ENCODE results near the gene HCFC1. TPM values are rescaled to one million over a fixed set of nuclear protein-coding genes. Genes with fewer than 3 reads are reported as not detected.
A peak's percentile ranks its signal among the peaks of the same experiment; 100 is the strongest.

HCFC1 gene
- total RNA-seq, 1 experiment from 2014 or later = 22.6 TPM

DNA sequence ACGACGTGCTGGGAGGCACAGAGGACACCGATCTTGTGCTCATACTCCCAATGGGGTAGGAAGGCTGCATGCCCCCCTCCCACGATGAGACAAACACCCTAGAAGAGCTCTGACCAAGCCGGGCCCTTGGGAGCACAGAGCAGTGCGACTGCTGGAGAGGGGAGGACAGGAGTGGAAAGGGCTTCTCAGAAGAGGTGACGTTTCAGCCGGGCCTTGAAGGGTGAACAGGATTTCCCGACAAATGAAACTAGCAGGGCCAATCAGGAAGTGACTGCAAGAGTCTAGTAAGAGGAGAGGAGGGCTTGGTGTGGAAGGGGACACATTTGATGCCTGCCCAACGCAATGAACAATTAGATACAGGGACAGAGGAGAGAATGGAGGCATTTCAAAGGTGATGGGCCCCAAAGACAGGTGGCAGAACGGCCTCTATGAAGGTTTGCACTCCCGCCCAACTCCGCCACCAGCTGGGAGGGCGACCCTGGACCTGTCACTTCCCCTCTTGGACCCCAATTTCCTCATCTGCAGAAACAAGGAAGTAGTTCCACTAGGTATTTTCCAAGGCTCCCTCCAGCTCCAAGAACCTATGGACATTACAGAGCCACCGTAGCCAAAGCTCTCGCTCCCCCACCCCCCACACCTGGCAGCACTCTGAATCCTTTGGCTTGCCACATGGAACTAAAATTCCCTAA lies 3.9 kb downstream of the HCFC1 start:
- no peak for DNase-seq (ENCODE audit: low read depth, low spot score)
- in situ Hi-C loops (cut with HindIII; ENCODE audit: low pct_unique_long_range_greater_than_20kb, low sequenced_read_pairs) = no loop called here

DNA sequence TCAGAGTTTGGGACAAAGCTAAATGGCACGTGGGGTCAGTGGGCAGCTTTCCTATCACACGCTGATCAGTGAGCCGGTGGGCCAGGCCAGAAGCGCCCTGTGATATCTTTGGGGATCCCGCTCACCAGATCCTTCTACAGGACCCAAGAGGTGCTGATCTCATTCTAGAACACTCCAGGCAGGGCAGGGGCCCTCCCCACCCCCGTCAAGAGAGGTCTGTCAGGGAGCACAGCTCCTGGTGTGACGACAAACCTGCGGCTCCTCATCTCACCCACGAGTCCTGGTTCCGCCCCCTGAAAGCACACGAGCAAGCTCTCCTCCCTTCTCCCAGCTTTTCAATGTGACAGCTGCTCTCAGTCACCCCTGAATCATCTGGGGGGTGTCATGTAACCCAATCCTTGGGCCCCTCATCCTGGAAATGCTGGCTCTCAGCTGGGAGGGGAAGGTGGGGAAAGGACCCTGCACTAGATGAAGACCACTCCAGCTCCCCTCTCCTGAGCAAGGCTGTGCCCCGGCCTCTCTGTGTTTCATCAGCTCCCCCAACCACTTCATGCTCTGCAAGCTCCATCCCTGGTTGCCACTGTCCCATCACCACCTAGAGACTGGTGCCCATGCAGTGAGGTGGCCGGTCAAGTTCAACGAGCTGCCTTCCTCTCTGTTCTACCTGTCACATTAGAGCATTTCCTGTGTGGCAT lies 4.6 kb downstream of the HCFC1 start:
- in situ Hi-C loops (cut with HindIII; ENCODE audit: low pct_unique_long_range_greater_than_20kb, low sequenced_read_pairs) = no loop called here
- DNase-seq (ENCODE audit: low read depth, low spot score) = no peak

DNA sequence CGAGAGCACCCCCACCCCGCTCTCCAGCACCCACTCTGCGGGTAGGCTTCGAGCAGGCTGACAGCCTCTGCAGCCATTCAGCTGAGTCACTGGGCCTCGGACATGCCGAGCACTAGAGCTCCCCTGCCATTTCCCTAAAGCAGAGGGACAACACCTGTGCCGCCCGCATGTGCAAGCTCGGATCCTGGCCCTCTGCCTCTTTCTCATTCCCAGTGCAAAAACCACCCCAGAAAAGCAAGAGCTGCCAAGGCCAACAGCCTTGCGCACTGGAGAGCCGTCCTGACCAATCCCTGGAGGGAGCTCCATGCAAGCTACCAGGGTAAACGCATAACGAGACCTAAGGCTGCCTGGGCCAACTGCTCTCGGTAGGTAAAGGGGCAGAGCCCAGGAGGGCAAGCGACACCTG lies 5.3 kb downstream of the HCFC1 start:
- DNase-seq (ENCODE audit: low read depth, low spot score) = no peak
- in situ Hi-C loops (cut with HindIII; ENCODE audit: low pct_unique_long_range_greater_than_20kb, low sequenced_read_pairs) = no loop called here

DNA sequence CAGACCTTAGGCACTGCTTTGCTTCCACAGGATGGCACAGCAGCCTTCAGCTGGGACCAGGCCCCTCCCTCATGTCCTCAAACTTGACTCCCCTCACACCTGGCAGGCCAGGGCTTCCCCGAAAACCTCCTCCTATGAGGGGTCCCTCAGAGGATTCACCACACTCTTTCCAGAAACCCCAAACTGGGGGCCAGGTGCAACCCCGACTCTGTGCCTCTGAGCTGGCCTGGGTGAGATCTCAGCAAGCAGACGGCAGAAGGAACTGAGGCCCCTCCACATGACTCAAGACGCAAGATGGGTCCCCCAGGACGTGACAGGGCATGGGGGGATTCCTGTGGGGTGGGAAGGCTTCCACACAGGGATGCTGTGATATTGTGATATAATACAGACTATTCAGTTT lies 6.2 kb downstream of the HCFC1 start:
- DNase-seq (ENCODE audit: low read depth, low spot score) = no peak
- in situ Hi-C loops (cut with HindIII; ENCODE audit: low pct_unique_long_range_greater_than_20kb, low sequenced_read_pairs) = no loop called here

DNA sequence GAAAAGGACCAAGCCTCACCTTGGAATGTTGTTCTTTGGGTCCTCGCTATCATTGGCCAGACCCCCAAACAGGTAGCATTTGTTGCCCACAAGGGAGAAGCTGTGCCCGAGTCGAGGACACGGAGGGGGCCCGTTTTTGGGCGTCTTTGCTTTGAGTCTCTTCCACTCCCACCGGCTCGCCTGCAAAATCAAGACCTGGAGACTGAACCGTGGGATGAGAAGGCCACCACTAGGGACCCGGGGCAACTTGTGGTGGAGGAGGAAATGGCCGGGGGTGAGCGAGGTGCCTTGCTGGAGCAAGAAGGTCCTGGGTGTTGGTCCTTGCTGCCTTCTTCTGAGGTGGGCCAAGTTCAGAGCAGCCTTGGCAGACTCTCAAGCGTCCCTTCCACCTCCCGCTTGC lies 7.5 kb downstream of the HCFC1 start:
- no peak for DNase-seq (ENCODE audit: low read depth, low spot score)
- in situ Hi-C loops (cut with HindIII; ENCODE audit: low pct_unique_long_range_greater_than_20kb, low sequenced_read_pairs) = no loop called here

DNA sequence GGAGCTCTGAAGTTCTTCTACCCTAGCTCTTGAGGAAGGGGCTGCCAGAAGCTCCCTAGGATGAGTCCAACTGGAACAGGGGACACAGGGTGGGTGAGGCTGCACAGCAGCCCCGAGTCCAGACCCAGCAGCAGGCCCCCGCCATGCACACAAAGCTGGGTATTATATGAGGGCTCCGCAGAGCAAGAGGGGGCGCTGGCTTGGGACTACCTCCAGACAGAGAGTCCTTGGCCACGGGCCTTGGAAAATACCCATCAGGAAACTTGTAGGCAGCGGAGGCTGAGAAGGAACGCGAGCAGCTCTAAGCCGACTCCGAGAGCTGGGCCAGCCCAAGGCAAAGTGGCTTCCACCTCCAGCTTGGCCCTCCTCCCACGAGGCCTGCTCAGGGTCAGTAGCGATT lies 8.1 kb downstream of the HCFC1 start:
- no peak for DNase-seq (ENCODE audit: low read depth, low spot score)
- in situ Hi-C loops (cut with HindIII; ENCODE audit: low pct_unique_long_range_greater_than_20kb, low sequenced_read_pairs) = no loop called here

DNA sequence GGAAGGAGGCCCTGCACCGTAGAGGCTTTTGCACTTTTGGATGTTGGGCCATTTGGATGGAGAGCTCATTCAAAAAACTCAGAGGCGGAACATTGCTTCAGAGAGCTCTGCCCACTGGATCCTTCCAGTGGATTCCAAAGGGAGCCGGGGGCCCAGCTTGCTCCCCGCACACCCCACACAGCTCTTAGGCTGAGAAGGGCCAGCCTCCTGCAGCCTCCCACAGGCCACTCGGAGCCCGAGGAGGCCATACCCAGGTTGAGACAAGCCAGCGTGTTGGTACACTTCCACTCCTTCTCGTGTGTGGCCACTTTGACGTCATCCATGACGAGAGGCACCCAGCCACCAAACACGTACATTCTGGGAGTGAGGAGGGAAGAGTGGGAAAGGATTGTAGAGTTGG lies 10.3 kb downstream of the HCFC1 start:
- no peak for DNase-seq (ENCODE audit: low read depth, low spot score)
- in situ Hi-C loops (cut with HindIII; ENCODE audit: low pct_unique_long_range_greater_than_20kb, low sequenced_read_pairs) = no loop called here

DNA sequence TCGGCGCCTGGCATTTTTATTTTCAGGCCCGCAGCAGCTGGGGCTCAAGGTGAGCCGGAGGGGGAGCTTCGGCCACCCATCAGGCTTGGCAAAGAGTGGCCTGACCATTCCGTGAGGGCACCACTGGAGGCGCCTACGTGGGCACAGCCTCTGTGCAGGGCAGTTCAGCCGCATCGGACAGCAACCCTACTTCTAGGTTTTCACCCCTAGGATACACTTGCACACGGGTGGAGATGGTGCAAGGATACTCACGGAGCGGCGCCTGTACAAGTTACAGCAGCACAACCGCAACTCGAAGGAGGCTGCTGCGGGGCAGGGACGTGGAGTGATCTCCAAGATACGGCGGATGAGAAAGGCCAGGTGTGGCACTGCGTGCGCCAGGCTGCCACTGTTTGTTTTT lies 10.8 kb downstream of the HCFC1 start:
- no peak for DNase-seq (ENCODE audit: low read depth, low spot score)
- in situ Hi-C loops (cut with HindIII; ENCODE audit: low pct_unique_long_range_greater_than_20kb, low sequenced_read_pairs) = no loop called here

DNA sequence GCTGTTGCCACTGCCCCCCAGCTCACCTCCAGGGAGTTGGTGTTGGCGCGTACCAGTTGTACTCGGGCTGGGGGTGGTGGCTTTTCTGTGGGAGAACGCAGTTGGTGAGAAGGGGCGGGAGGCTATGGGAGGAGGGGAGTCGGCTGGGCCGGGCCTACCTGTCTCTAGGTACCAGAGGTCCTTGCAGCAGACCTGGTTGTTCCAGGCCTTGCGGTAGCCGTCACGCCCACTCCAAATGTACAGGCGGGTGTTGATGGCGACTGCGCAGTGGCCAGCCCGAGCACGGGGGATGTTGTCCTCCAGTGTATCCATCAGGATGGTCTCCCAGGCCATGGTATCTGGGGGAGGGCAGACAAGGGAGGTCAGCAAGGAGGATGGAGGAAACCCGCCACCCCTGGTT lies 11.5 kb downstream of the HCFC1 start:
- in situ Hi-C loops (cut with HindIII; ENCODE audit: low pct_unique_long_range_greater_than_20kb, low sequenced_read_pairs) = no loop called here
- no peak for DNase-seq (ENCODE audit: low read depth, low spot score)

DNA sequence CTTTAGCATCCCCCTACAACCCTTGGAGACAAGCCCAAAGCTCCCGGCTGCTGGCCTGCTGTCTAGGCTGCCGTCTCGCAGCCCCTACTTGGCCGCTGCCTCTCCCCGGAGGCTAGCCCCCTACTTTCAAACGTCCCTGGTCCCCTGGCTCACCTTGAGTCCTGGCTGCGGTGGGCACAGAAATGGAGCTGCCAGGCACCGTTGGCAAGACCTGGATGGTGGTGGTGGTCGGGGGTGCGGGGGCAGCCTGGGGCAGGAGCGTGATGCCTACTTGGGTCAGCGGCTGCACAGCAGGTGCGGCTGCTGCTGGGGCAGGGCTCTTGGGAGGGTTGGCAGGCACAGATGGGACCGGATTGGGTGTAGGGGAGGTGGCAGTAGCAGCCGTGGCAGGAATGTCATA lies 12.0 kb downstream of the HCFC1 start:
- in situ Hi-C loops (cut with HindIII; ENCODE audit: low pct_unique_long_range_greater_than_20kb, low sequenced_read_pairs) = no loop called here
- DNase-seq (ENCODE audit: low read depth, low spot score) = no peak

DNA sequence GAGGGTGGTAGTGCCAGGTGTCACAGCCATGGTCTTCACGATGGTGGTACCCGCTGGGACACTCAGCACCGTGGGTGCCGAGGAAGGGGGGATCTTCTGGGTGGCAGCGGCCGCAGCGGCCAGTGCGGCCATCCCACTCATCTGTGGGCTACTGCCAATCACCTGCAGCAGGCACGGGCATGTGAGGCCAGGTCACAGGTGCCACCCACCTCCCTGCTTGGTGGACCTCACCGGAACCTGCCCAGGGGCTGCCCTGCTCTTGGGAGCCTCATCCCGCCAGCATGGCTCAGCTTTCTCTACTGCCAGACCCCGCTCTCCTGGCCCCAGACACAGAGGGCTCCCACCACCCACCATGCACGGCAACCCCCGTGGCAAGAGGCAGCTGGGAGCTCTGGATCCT lies 13.0 kb downstream of the HCFC1 start:
- in situ Hi-C loops (cut with HindIII; ENCODE audit: low pct_unique_long_range_greater_than_20kb, low sequenced_read_pairs) = no loop called here
- no peak for DNase-seq (ENCODE audit: low read depth, low spot score)

DNA sequence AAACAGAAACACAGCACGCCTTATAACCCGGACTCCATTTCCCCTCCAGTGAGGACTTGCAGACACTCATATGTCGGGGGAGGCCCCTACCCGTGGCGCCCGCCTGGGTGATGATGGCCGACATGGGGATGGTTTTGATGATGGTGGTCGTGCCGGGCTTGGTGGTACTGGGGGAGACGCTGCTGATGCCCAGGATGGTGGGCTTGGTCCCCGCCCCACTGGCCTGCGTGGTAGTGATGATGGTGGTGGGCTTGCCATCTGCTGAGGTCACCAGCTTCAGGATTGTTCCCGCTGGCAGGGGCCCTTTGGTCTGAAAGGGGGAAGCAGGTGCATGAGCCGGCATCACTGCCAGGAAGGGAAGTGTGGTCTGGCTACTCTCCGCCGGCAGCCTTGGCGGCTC lies 14.4 kb downstream of the HCFC1 start:
- DNase-seq (ENCODE audit: low read depth, low spot score) = no peak
- in situ Hi-C loops (cut with HindIII; ENCODE audit: low pct_unique_long_range_greater_than_20kb, low sequenced_read_pairs) = no loop called here

DNA sequence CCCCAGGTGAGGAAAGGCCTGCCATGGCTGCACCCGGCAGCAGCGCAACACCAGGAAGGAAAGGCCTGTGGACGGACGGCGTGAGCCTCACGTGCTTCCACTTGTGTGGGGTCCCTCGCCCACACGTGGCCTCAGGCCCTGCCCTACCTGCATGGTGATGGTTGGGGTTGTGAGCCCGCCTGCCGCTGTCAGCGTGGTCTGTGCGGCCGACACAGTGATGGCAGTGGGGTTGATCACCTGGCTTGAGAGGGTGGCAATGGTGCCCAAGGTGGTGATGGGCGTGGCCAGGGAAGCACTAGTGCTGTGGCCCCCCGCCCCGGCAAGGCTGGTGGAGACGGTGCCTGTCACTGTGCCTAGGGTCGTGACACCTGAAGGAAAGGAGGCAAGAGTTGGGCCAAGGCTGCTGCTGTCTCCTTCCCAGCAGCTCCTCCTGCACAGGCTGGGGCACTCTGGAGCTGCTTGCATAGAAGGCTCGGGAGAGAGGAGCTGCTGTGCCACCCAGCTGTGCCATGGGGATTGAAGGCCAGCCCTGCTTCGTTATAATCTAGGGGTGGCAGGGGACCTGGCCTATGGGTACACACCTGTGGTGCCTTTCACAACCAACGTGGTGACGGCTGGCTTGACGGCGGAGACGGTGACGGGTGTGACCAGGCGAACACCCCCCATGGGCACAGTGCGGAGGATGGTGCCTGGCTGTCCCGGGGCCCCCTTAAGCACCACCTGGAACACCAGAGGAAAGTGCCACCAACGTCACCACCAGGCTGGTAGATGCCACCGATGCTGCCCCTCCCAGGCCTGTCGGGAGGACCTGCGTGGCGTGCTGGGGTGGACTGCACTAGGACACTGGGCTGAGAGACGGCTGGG lies 15.3 kb downstream of the HCFC1 start:
- in situ Hi-C loops (cut with HindIII; ENCODE audit: low pct_unique_long_range_greater_than_20kb, low sequenced_read_pairs) = no loop called here
- DNase-seq (ENCODE audit: low read depth, low spot score) = no peak

DNA sequence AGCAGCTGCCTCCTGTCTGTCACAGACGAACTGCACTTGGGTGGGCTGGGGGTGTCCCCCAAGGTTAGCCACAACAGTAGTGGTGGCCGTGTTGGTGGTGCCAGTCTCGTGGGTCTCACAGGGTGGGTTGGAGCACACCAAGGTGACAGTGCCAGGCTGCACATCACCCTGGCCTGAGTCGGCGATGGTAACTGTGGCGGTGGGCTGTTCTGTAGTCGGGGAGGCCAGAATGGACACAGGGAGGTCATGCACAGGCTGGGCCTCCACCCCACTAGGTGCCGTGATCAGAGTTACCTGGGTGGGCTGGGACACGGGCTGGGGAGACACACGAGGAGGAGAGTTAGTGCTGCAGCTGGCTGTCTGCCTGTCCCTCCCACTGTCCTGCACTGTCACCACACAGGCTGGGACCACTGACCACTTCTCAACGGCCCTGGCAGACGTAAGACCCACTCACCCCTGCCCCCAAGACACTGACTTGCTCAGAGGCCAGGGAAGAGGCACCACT lies 16.3 kb downstream of the HCFC1 start:
- DNase-seq (ENCODE audit: low read depth, low spot score) = no peak
- in situ Hi-C loops (cut with HindIII; ENCODE audit: low pct_unique_long_range_greater_than_20kb, low sequenced_read_pairs) = no loop called here

DNA sequence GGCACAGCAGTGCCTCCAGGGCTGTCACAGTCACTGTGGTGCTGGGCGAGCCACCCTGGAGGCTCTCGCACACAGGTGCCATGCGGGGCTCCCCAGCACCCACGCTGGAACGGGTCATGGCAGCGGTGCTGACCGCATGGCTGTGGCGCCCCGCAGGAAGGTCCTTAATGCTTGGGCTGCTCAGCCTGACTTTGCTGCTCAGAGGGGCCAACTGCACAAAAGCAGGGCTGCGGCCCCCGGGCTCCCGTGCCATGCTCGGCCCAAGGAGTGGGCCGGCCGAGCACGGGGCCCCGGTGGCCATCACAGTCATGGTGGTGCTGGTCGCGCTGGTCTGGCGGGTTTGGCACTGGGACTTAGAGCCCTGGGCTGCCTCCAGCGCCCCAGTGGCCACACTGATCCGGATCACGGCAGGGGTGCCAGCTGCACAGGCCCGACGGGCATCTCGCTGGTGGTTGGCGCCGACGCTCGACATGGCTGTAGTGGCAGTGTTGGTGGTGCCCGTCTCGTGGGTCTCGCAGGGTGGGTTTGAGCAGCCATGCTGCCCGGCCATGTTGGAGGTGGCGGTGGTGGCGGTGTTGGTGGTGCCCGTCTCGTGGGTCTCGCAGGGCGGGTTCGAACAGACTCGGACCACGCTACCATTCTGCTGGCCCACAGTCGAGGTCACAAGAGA lies 16.9 kb downstream of the HCFC1 start:
- DNase-seq (ENCODE audit: low read depth, low spot score) = no peak
- in situ Hi-C loops (cut with HindIII; ENCODE audit: low pct_unique_long_range_greater_than_20kb, low sequenced_read_pairs) = no loop called here

DNA sequence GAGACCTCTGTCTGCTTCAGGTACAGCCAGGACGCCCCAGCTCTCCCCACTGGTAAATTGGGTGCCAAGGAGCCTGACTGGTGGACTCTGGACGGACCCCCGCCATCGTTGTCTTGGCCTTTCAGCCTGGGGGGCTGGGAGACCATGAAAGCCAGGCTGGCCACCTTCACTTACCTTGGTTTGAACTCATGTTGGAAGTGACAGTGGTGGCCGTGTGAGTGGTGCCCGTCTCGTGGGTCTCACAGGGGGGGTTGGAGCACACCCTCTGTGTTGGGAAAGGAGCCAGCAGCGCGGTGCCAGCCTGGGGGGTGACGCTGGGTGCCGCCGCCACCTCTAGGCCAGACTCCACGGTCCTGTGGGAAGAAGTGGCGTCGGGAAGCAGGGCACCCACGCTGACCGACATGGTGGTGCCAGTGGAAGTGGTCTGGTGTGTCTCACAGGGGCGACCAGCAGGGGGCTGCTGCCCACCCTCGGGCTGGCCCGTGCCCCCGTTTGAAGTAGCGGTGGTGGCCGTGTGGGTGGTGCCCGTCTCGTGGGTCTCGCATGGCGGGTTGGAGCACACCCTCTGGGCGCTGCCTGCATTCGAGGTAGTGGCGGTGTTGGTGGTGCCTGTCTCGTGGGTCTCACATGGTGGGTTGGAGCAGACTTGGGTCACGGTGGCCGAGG lies 17.6 kb downstream of the HCFC1 start:
- in situ Hi-C loops (cut with HindIII; ENCODE audit: low pct_unique_long_range_greater_than_20kb, low sequenced_read_pairs) = no loop called here
- no peak for DNase-seq (ENCODE audit: low read depth, low spot score)

DNA sequence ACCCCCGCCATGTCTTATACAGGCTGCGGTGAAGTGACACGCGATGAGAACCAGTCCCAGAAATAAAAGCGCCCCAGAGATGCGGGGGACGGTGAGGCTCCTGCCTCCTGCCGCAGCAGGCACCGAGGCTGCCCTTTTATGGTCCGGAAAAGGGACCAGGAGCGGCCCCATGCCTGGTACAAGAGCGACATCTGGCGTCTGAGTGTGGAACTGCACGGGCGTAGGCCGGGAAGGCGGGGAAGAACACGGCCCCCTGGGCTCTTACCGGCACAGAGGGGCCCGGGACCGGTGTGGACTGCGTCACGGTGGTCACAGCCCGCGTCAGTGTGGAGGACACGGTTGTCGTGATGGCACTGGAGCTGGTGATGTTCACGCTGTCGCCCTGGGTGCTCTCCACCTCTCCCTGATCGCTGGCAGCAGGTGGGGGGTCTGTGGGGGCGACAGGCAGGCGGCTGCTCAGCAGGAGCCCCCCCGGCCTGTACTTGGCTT lies 18.2 kb downstream of the HCFC1 start:
- DNase-seq (ENCODE audit: low read depth, low spot score) = peak; percentile 58
- in situ Hi-C loops (cut with HindIII; ENCODE audit: low pct_unique_long_range_greater_than_20kb, low sequenced_read_pairs) = no loop called here
